K562 (cell line): ENCODE results near the gene OR5A1. TPM values are rescaled to one million over a fixed set of nuclear protein-coding genes. Genes with fewer than 3 reads are reported as not detected.

ENCODE experiments used
- ATAC-seq: fragments of 200-7000 bp; cut with Tn5 transposase; 3 replicates; pipeline ENCODE4 v1.9.1; 2020; ENCODE audit warnings: moderate library complexity
- BruUV-seq: library from RNA; stranded (reverse); fragments of 400-500 nt; replicated peaks from 2 replicates; lab custom pipeline; 2021; lab: Mats Ljungman, UMichigan
- CTCF ChIA-PET: fragments of 300-600 bp; formaldehyde crosslinking; extraction: SDS; loops from one replicate; lab custom pipeline; 2021; ENCODE audit warnings: low intra/inter-chr PET ratio; lab: Yijun Ruan, JAX
- POLR2A ChIA-PET: fragments of 300-600, 350-650 bp; sonication (Branson Sonifier 250); formaldehyde crosslinking; extraction: SDS; loops from one replicate; lab custom pipeline; 2021; ENCODE audit warnings: antibody characterized with exemption, inconsistent platforms; lab: Yijun Ruan, JAX
- DNase-seq, 4 experiments: peaks; one replicate each; pipeline versions ENCODE4 v3.0.0 to v3.0.0-alpha.2; 2011 to 2018; ENCODE audit warnings: low spot score in 3 of 4, mixed read lengths in 3 of 4; ENCODE audit errors: extremely low read depth in 1 of 4
- FAIRE-seq: peaks from 2 replicates; lab custom pipeline; 2011; peaks lifted over from hg19 to GRCh38; lab: Jason Lieb, UNC
- H2AFZ ChIP-seq: 2 replicates; pipeline ENCODE4 v1.6.0; 2011; ENCODE audit warnings: low read depth, low read length, control low read depth, inconsistent platforms
- H3K27ac ChIP-seq: fragments of 200-600 bp; 3 replicates; pipeline ENCODE4 v1.8.0; 2011; ENCODE audit warnings: low read depth, mild to moderate bottlenecking, control low read depth, inconsistent platforms, low read length, moderate library complexity, mixed read lengths; ENCODE audit errors: extremely low read depth
- H3K27me3 ChIP-seq, 2 experiments: fragments of 300-600 bp in 1 of 2; 2 replicates in 1 of 2; 3 replicates in 1 of 2; pipeline versions ENCODE4 v1.6.0 to v1.8.0; 2011; ENCODE audit warnings: inconsistent platforms in 2 of 2, low read length in 2 of 2, mild to moderate bottlenecking in 1 of 2, mixed read lengths in 1 of 2, moderate library complexity in 1 of 2; ENCODE audit not compliant: control insufficient read depth in 2 of 2, insufficient read depth in 2 of 2
- H3K36me3 ChIP-seq: fragments of 300-600 bp; 3 replicates; pipeline ENCODE4 v1.8.0; 2011; ENCODE audit warnings: mild to moderate bottlenecking, low read length, inconsistent platforms; ENCODE audit not compliant: control insufficient read depth, insufficient read depth
- H3K4me1 ChIP-seq, 2 experiments: fragments of 200-600 bp in 1 of 2; replicated peaks in 1 of 2; 2 replicates in 1 of 2; 3 replicates in 1 of 2; pipeline versions ENCODE4 v1.5.1 to v1.8.0; 2011; ENCODE audit warnings: inconsistent platforms in 2 of 2, low read length in 2 of 2, mild to moderate bottlenecking in 1 of 2, mixed read lengths in 1 of 2, moderate library complexity in 1 of 2; ENCODE audit not compliant: control insufficient read depth in 2 of 2, insufficient read depth in 2 of 2
- H3K4me2 ChIP-seq: 2 replicates; pipeline ENCODE4 v1.6.1; 2011; ENCODE audit warnings: low read length, control low read depth, inconsistent platforms, mixed read lengths; ENCODE audit not compliant: insufficient read depth
- H3K4me3 ChIP-seq: fragments of 200-600 bp; sonication (generic), shearing (Covaris generic); 2 replicates; pipeline ENCODE4 v1.5.1; 2016; ENCODE audit warnings: control low read depth, inconsistent platforms
- H3K79me2 ChIP-seq: fragments of 200-600 bp; 3 replicates; pipeline ENCODE4 v1.8.0; 2011; ENCODE audit warnings: low read length, inconsistent platforms; ENCODE audit not compliant: control insufficient read depth, insufficient read depth
- H3K9ac ChIP-seq, 2 experiments: 2 replicates each; pipeline versions ENCODE4 v1.6.0 to v1.6.1; 2011; ENCODE audit warnings: low read depth in 2 of 2, low read length in 2 of 2, control low read depth in 1 of 2, inconsistent platforms in 1 of 2, mild to moderate bottlenecking in 1 of 2, mixed read lengths in 1 of 2; ENCODE audit not compliant: insufficient read depth in 1 of 2
- H3K9me1 ChIP-seq: one replicate; pipeline ENCODE4 v1.6.0; 2011; ENCODE audit warnings: inconsistent platforms, mild to moderate bottlenecking, low read length, moderate library complexity; ENCODE audit not compliant: control insufficient read depth, insufficient read depth
- H3K9me3 ChIP-seq: replicated peaks from 2 replicates; pipeline ENCODE4 v1.5.1; 2011; ENCODE audit warnings: low read depth, low read length, inconsistent platforms; ENCODE audit not compliant: control insufficient read depth, insufficient read depth
- H4K20me1 ChIP-seq: replicated peaks from 2 replicates; pipeline ENCODE4 v1.6.1; 2011; ENCODE audit warnings: low read length, inconsistent platforms, mixed read lengths; ENCODE audit not compliant: control insufficient read depth, insufficient read depth
- DNMT1 ChIP-seq: fragments of 450-650 bp; IDR thresholded peaks from 2 replicates; pipeline ENCODE4 v1.6.1; 2016; ENCODE audit warnings: antibody characterized with exemption, mild to moderate bottlenecking
- HLTF ChIP-seq: fragments of 450-650 bp; IDR thresholded peaks from 2 replicates; pipeline ENCODE4 v1.6.1; 2016
- MCM3 ChIP-seq: fragments of 450-650 bp; IDR thresholded peaks from 2 replicates; pipeline ENCODE4 v1.6.1; 2016
- POLR2AphosphoS2 ChIP-seq: IDR thresholded peaks from 2 replicates; pipeline ENCODE4 v1.6.1; 2012; ENCODE audit warnings: low read length, improper control_type of control experiment
- SMAD3 ChIP-seq: fragments of 450-650 bp; formaldehyde crosslinking; conservative IDR thresholded peaks from 2 replicates; pipeline ENCODE4 v1.4.0; 2020; ENCODE audit warnings: mild to moderate bottlenecking
- SMC3 ChIP-seq: conservative IDR thresholded peaks from 2 replicates; pipeline ENCODE4 v1.6.1; 2011; ENCODE audit warnings: low read depth, low read length, improper control_type of control experiment; ENCODE audit not compliant: insufficient read depth
- WGBS: fragments of 100-300 bp; shearing (Covaris generic); methylation state at CpG from one replicate; pipeline ENCODE4 v1.1.6; 2016; ENCODE audit warnings: low coverage, mixed read lengths; ENCODE audit not compliant: insufficient coverage; ENCODE audit errors: missing lambda C conversion rate; 5-methylcytosine and 5-hydroxymethylcytosine counted together
- in situ Hi-C: fragments of 300-500 bp; cut with MboI; formaldehyde crosslinking; loops from 4 replicates; pipeline ENCODE4 v1.15.0; 2018; ENCODE audit warnings: inconsistent platforms, mixed read lengths
- intact Hi-C: fragments of 100-400 bp; cut with micrococcal nuclease; formaldehyde crosslinking; loops from 2 replicates; pipeline ENCODE4 v1.14.2; 2022
- polyA plus RNA-seq, 8 experiments: library from polyadenylated mRNA; depleted of rRNA in 4 of 8; stranded (reverse) in 5 of 8; unstranded in 3 of 8; fragments of >200 nt; fragmentation: Nextera tagmentation in 2 of 8; fragmentation: Illumina TruSeq in 1 of 8; extraction: Ambion mirVana in 2 of 8; extraction: Trizol in 1 of 8; gene quantifications; 2 replicates each; pipeline versions ENCODE4 v1.2.1 to v1.2.3, GENCODE V29; 2011 to 2014; ENCODE audit warnings: inconsistent platforms in 1 of 8, missing spikeins in 1 of 8
- total RNA-seq, 7 experiments: library from RNA; depleted of rRNA in 6 of 7; stranded (reverse); fragments of >200 nt in 6 of 7; fragmentation: Illumina TruSeq in 2 of 7; extraction: Trizol in 2 of 7; gene quantifications; 2 replicates each; pipeline versions ENCODE4 v1.2.1 to v1.2.3, GENCODE V29; 2011 to 2021; ENCODE audit warnings: low replicate concordance in 1 of 7
- TF ChIP-seq, protein P1 (sequence below): sonication (generic); IDR thresholded peaks from 2 replicates; pipeline ENCODE4 v1.6.1; 2016

OR5A1 gene
- total and polyA plus RNA-seq, 9 of the 15 experiments (the other 6 are each of a cell fraction or from before 2014, with no cell fraction given): not detected

DNA sequence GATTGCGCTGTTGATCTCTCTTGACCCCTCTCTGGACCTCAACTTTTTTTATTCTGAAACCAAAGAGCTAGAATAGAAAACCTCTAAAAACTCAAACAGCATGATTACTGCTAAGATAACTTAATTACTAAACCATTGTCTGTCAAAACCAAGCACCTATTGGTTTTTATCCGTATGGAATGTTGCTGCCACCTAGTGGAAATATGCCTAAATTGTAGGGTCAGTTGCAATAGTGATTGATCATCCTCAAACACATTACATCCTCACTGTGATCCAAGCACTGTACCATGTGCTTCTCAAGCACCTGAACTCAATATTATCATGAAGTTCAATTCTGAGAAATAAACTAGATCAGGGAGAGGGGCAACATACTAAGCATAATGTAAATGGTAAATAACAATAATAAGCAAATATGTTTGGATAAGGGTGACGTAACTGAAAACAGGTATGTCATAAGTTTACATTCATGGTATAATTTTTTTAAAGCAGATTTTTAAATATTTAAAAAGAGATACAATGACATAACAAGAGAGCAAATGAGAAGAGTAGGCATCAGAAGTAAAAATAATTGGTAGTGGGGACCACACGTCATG lies 6.2 kb upstream of the OR5A1 start (continued):
- peak; percentile 41; the same call in 1 of the 2 replicates for TF ChIP-seq SMC3
- no peak for TF ChIP-seq SMAD3 (CRISPR knock-in tag)

DNA sequence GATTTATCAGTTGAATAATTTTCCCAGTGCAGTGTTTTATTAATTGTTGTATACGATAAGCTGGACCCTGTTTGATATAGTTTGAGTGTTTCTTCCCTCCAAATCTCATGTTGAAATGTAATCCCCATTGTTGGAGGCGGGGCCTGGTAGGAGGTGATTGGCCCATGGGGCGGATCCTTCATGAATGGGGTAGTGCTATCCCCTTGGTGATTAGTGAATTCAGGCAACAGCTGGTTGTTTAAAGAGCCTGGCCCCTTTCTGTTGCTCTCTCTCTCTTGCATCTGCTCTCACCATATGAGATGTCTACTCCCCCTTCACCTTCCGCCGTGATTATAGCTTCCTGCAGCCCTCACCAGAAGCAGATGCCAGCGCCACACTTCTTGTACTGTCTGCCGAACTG lies 1.5 kb downstream of the OR5A1 start:
- 3% methylated on average over 7 of the region's 7 CpGs for WGBS

More for the DNA sequence above, 1.5 kb downstream of the OR5A1 start:
- no peaks in the 10 kb centered on the region for H3K27me3 ChIP-seq
- in situ Hi-C loops (no loop called here), intact Hi-C loops (no loop called here)
- H3K27ac ChIP-seq: no peak overlapping the region
- POLR2A ChIA-PET: interaction anchor here (1.6 to 1.8 kb wide), 2 partner anchors 13 to 36 kb away, joined by 5 to 6 read pairs; no protein-coding TSS in a partner anchor
- no peak for FAIRE-seq
- no peak overlapping the region for H2AFZ ChIP-seq
- no TSS peak for BruUV-seq
- H3K9me1 ChIP-seq: no peaks in the 10 kb centered on the region
- H3K9ac ChIP-seq: no peak overlapping the region
- TF ChIP-seq POLR2AphosphoS2 (no peak), MCM3 (no peak), DNMT1 (no peak), HLTF (no peak)
- TF ChIP-seq, protein P1, sequence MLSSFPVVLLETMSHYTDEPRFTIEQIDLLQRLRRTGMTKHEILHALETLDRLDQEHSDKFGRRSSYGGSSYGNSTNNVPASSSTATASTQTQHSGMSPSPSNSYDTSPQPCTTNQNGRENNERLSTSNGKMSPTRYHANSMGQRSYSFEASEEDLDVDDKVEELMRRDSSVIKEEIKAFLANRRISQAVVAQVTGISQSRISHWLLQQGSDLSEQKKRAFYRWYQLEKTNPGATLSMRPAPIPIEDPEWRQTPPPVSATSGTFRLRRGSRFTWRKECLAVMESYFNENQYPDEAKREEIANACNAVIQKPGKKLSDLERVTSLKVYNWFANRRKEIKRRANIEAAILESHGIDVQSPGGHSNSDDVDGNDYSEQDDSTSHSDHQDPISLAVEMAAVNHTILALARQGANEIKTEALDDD: no peak
- ATAC-seq: no peak
- H3K4me1 ChIP-seq: no peaks in the 10 kb centered on the region
- no peaks in the 10 kb centered on the region for H4K20me1 ChIP-seq
- H3K9me3 ChIP-seq: no peaks in the 10 kb centered on the region
- CTCF ChIA-PET: no interaction called here
- no peaks in the 10 kb centered on the region for H3K79me2 ChIP-seq
- DNase-seq: no peak
- no peak overlapping the region for H3K4me2 ChIP-seq
- no peaks in the 10 kb centered on the region for H3K36me3 ChIP-seq
- no peak overlapping the region for H3K4me3 ChIP-seq
